H9 (cell line): ENCODE data around the gene PNKD. TPM values are rescaled to one million over a fixed set of nuclear protein-coding genes. Genes with fewer than 3 reads are reported as not detected.

ENCODE experiments used
- DNase-seq: peaks from one replicate; pipeline ENCODE4 v3.0.0-alpha.2; 2017
- H2AFZ ChIP-seq: one replicate; pipeline ENCODE4 v1.6.1; 2013; ENCODE audit warnings: mild to moderate bottlenecking, low read length, control low read depth, moderate library complexity
- H2AK5ac ChIP-seq: 2 replicates; pipeline ENCODE4 v1.6.1; 2013; ENCODE audit warnings: low read length, control low read depth, mixed read lengths; ENCODE audit not compliant: insufficient read length
- H2BK120ac ChIP-seq: one replicate; pipeline ENCODE4 v1.6.1; 2013; ENCODE audit warnings: low read depth, mild to moderate bottlenecking, low read length, control low read depth, inconsistent platforms; ENCODE audit not compliant: poor library complexity, severe bottlenecking
- H2BK12ac ChIP-seq: 2 replicates; pipeline ENCODE4 v1.6.1; 2013; ENCODE audit warnings: low read length, control low read depth, mixed read lengths, low read depth; ENCODE audit not compliant: insufficient read length
- H2BK15ac ChIP-seq: 2 replicates; pipeline ENCODE4 v1.6.1; 2013; ENCODE audit warnings: low read depth, low read length, control low read depth
- H2BK20ac ChIP-seq: one replicate; pipeline ENCODE4 v1.6.1; 2013; ENCODE audit warnings: low read depth, mild to moderate bottlenecking, low read length, control low read depth, inconsistent platforms; ENCODE audit not compliant: poor library complexity, severe bottlenecking
- H2BK5ac ChIP-seq: 2 replicates; pipeline ENCODE4 v1.6.1; 2013; ENCODE audit warnings: low read length, control low read depth, mixed read lengths; ENCODE audit not compliant: insufficient read length
- H3K14ac ChIP-seq: 2 replicates; pipeline ENCODE4 v1.6.1; 2013; ENCODE audit warnings: low read length, control low read depth; ENCODE audit not compliant: insufficient read depth
- H3K18ac ChIP-seq: 2 replicates; pipeline ENCODE4 v1.6.1; 2013; ENCODE audit warnings: low read depth, mild to moderate bottlenecking, mixed read lengths, low read length, control low read depth; ENCODE audit not compliant: insufficient read length
- H3K23ac ChIP-seq: 2 replicates; pipeline ENCODE4 v1.6.1; 2013; ENCODE audit warnings: low read length, control low read depth, mixed read lengths, low read depth; ENCODE audit not compliant: insufficient read length
- H3K23me2 ChIP-seq: 2 replicates; pipeline ENCODE4 v1.6.1; 2013; ENCODE audit warnings: low read depth, mild to moderate bottlenecking, mixed read lengths, low read length, control low read depth; ENCODE audit not compliant: insufficient read length, poor library complexity, severe bottlenecking
- H3K27ac ChIP-seq: 2 replicates; pipeline ENCODE4 v1.5.1; 2013; ENCODE audit warnings: low read length, control low read depth, mixed read lengths, low read depth; ENCODE audit not compliant: insufficient read length
- H3K27me3 ChIP-seq: 2 replicates; pipeline ENCODE4 v1.6.1; 2013; ENCODE audit warnings: low read length, control low read depth, inconsistent platforms; ENCODE audit not compliant: insufficient read depth
- H3K4ac ChIP-seq: 2 replicates; pipeline ENCODE4 v1.6.1; 2013; ENCODE audit warnings: low read depth, mild to moderate bottlenecking, control low read depth, inconsistent platforms, low read length, moderate library complexity
- H3K4me1 ChIP-seq: 2 replicates; pipeline ENCODE4 v1.6.1; 2013; ENCODE audit warnings: low read length, control low read depth, inconsistent platforms; ENCODE audit not compliant: insufficient read depth
- H3K4me2 ChIP-seq: 2 replicates; pipeline ENCODE4 v1.6.1; 2013; ENCODE audit warnings: low read length, control low read depth, mixed read lengths; ENCODE audit not compliant: insufficient read length, insufficient read depth
- H3K56ac ChIP-seq: 2 replicates; pipeline ENCODE4 v1.6.1; 2013; ENCODE audit warnings: low read depth, mild to moderate bottlenecking, mixed read lengths, low read length, control low read depth; ENCODE audit not compliant: insufficient read length
- H3K79me1 ChIP-seq: 2 replicates; pipeline ENCODE4 v1.6.1; 2013; ENCODE audit warnings: low read depth, mild to moderate bottlenecking, moderate library complexity, low read length, control low read depth, inconsistent platforms; ENCODE audit not compliant: insufficient read depth, poor library complexity, severe bottlenecking
- H3K79me2 ChIP-seq: 2 replicates; pipeline ENCODE4 v1.6.1; 2013; ENCODE audit warnings: low read length, control low read depth, inconsistent platforms; ENCODE audit not compliant: insufficient read depth
- H3K9ac ChIP-seq: 2 replicates; pipeline ENCODE4 v1.6.1; 2013; ENCODE audit warnings: low read length, control low read depth, mixed read lengths; ENCODE audit not compliant: insufficient read length; ENCODE audit errors: extremely low read depth
- H3K9me3 ChIP-seq: one replicate; pipeline ENCODE4 v1.6.1; 2013; ENCODE audit warnings: low read depth, low read length, inconsistent platforms; ENCODE audit not compliant: control insufficient read depth
- H3T11ph ChIP-seq: one replicate; pipeline ENCODE4 v1.6.1; 2013; ENCODE audit warnings: mild to moderate bottlenecking, low read length, control low read depth, inconsistent platforms
- H4K20me1 ChIP-seq: one replicate; pipeline ENCODE4 v1.6.1; 2013; ENCODE audit not compliant: control insufficient read depth, insufficient read length, insufficient read depth
- H4K5ac ChIP-seq: 2 replicates; pipeline ENCODE4 v1.6.1; 2013; ENCODE audit warnings: low read depth, mild to moderate bottlenecking, mixed read lengths, low read length, control low read depth; ENCODE audit not compliant: insufficient read length
- H4K8ac ChIP-seq: replicated peaks from 2 replicates; pipeline ENCODE4 v1.6.1; 2013; ENCODE audit warnings: low read length, control low read depth, mixed read lengths, low read depth; ENCODE audit not compliant: insufficient read length
- H4K91ac ChIP-seq: 2 replicates; pipeline ENCODE4 v1.6.1; 2013; ENCODE audit warnings: low read depth, mild to moderate bottlenecking, moderate library complexity, mixed read lengths, low read length, control low read depth; ENCODE audit not compliant: insufficient read length
- H3K27ac Mint-ChIP-seq, 3 experiments: 2 replicates in 2 of 3; 3 replicates in 1 of 3; pipeline ENCODE4 v1.8.0; 2020 to 2021; ENCODE audit warnings: mixed read lengths in 3 of 3, mild to moderate bottlenecking in 1 of 3, moderate library complexity in 1 of 3
- H3K27me3 Mint-ChIP-seq: 2 replicates; pipeline ENCODE4 v1.8.0; 2021; ENCODE audit warnings: low read depth, mild to moderate bottlenecking, moderate library complexity, mixed read lengths
- H3K36me3 Mint-ChIP-seq, 3 experiments: 2 replicates in 2 of 3; 3 replicates in 1 of 3; pipeline ENCODE4 v1.8.0; 2020 to 2021; ENCODE audit warnings: low read depth in 3 of 3, mixed read lengths in 3 of 3; ENCODE audit not compliant: insufficient read depth in 1 of 3
- H3K4me1 Mint-ChIP-seq, 2 experiments: 2 replicates each; pipeline ENCODE4 v1.8.0; 2020; ENCODE audit warnings: mixed read lengths in 2 of 2
- H3K4me3 Mint-ChIP-seq, 2 experiments: 2 replicates in 1 of 2; 3 replicates in 1 of 2; pipeline ENCODE4 v1.8.0; 2020 to 2021; ENCODE audit warnings: mild to moderate bottlenecking in 2 of 2, mixed read lengths in 2 of 2, moderate library complexity in 1 of 2
- H3K9me3 Mint-ChIP-seq, 2 experiments: 2 replicates in 1 of 2; 3 replicates in 1 of 2; pipeline ENCODE4 v1.8.0; 2020; ENCODE audit warnings: mild to moderate bottlenecking in 2 of 2, mixed read lengths in 2 of 2, moderate library complexity in 1 of 2
- CTCF ChIP-seq: fragments of 200-600 bp; sonication (generic); conservative IDR thresholded peaks from 3 replicates; pipeline ENCODE4 v1.8.0; 2021; ENCODE audit warnings: antibody characterized with exemption, mild to moderate bottlenecking
- WGBS: extraction: QIAGEN DNeasy Blood & Tissue Kit; methylation state at CpG from one replicate; pipeline ENCODE4 v1.1.7; 2013; ENCODE audit warnings: missing lambda C conversion rate, low lambda C conversion rate, mixed read lengths; ENCODE audit not compliant: insufficient read length; ENCODE audit errors: extremely low coverage; 5-methylcytosine and 5-hydroxymethylcytosine counted together
- total RNA-seq: library from RNA; stranded (reverse); gene quantifications from 2 replicates; pipeline ENCODE4 v1.2.1, GENCODE V29; 2021

The PNKD gene
- total RNA-seq, 1 experiment from 2014 or later, result 31.6 TPM

GRCh38 chr2:218233543-218233942, 36.8 kb upstream of the PNKD start:
- H3K4ac ChIP-seq, result no peak overlapping the region
- H2BK15ac ChIP-seq, result no peak overlapping the region
- no peaks in the 10 kb centered on the region for H3K79me1 ChIP-seq
- H3K36me3 Mint-ChIP-seq, result peaks cover 44 to 89% (median 78%) of the 10 kb centered on the region in 3 experiments
- H3T11ph ChIP-seq, result no peak overlapping the region
- H4K8ac ChIP-seq, result no peak overlapping the region
- no peak overlapping the region for H3K27ac ChIP-seq
- no peaks in the 10 kb centered on the region for H3K23me2 ChIP-seq
- no peak overlapping the region for H2AK5ac ChIP-seq
- no peak for DNase-seq
- no peak overlapping the region for H3K23ac ChIP-seq
- no peak overlapping the region for H3K27ac Mint-ChIP-seq
- no peak overlapping the region for H3K9ac ChIP-seq
- no peak overlapping the region for H4K91ac ChIP-seq
- no peaks in the 10 kb centered on the region for H3K27me3 ChIP-seq
- no peaks in the 10 kb centered on the region for H4K20me1 ChIP-seq
- no peak overlapping the region for H2AFZ ChIP-seq
- no peak overlapping the region for H3K14ac ChIP-seq
- H3K9me3 Mint-ChIP-seq, result no peaks in the 10 kb centered on the region
- no peak overlapping the region for H2BK5ac ChIP-seq
- no peaks in the 10 kb centered on the region for H3K4me1 ChIP-seq
- no peak overlapping the region for H3K56ac ChIP-seq
- H3K4me3 Mint-ChIP-seq, result no peak overlapping the region
- no peak overlapping the region for H2BK12ac ChIP-seq
- no peaks in the 10 kb centered on the region for H3K27me3 Mint-ChIP-seq
- H3K9me3 ChIP-seq, result no peaks in the 10 kb centered on the region
- H2BK20ac ChIP-seq, result no peak overlapping the region
- no peak overlapping the region for H3K18ac ChIP-seq
- no peaks in the 10 kb centered on the region for H3K79me2 ChIP-seq
- no peak overlapping the region for H3K4me2 ChIP-seq
- TF ChIP-seq CTCF, result no peak
- WGBS, result no CpG with 5 or more reads among the region's 4 CpGs
- H4K5ac ChIP-seq, result no peak overlapping the region
- no peak overlapping the region for H2BK120ac ChIP-seq
- no peaks in the 10 kb centered on the region for H3K4me1 Mint-ChIP-seq
